K562 (cell line): ENCODE measurements around the gene MYOM1. TPM values are rescaled to one million over a fixed set of nuclear protein-coding genes. Genes with fewer than 3 reads are reported as not detected.

Experiments
- ETV6 ChIP-seq, 3 experiments: fragments of 150-350 bp in 1 of 3; sonication (generic) in 1 of 3; formaldehyde crosslinking in 1 of 3; IDR thresholded peaks; 2 replicates each; pipeline versions ENCODE4 v1.6.1 to v1.8.0; 2014 to 2022; ENCODE audit warnings: borderline replicate concordance in 2 of 3, low read depth in 2 of 3, antibody characterized with exemption in 1 of 3, low read length in 1 of 3, mild to moderate bottlenecking in 1 of 3, missing genetic modification reagents in 1 of 3
- FOXM1 ChIP-seq, 2 experiments: fragments of 450-650 bp in 1 of 2; sonication (generic) in 1 of 2; formaldehyde crosslinking in 1 of 2; IDR thresholded peaks; 2 replicates each; pipeline versions ENCODE4 v1.6.1 to v1.9.0; 2017 to 2022; ENCODE audit warnings: low read depth in 2 of 2, mild to moderate bottlenecking in 2 of 2, missing genetic modification reagents in 1 of 2, moderate library complexity in 1 of 2
- HDAC6 ChIP-seq: IDR thresholded peaks from 2 replicates; pipeline ENCODE4 v1.6.1; 2012; ENCODE audit warnings: low read depth, mild to moderate bottlenecking, control low read depth, inconsistent platforms, low read length, moderate library complexity
- JUNB ChIP-seq: fragments of 450-650 bp; formaldehyde crosslinking; conservative IDR thresholded peaks from 2 replicates; pipeline ENCODE4 v1.4.0; 2020; ENCODE audit warnings: mild to moderate bottlenecking
- KDM1A ChIP-seq, 2 experiments: fragments of 450-650 bp; IDR thresholded peaks; 2 replicates each; pipeline ENCODE4 v1.6.1; 2016; ENCODE audit warnings: mild to moderate bottlenecking in 2 of 2
- MCM7 ChIP-seq, 2 experiments: fragments of 450-650 bp; IDR thresholded peaks; 2 replicates each; pipeline ENCODE4 v1.6.1; 2016 to 2018
- SIX5 ChIP-seq, 2 experiments: IDR thresholded peaks; 2 replicates each; pipeline ENCODE4 v1.6.1; 2011; ENCODE audit warnings: low read length in 2 of 2, borderline replicate concordance in 1 of 2, low read depth in 1 of 2, mild to moderate bottlenecking in 1 of 2, moderate library complexity in 1 of 2; ENCODE audit not compliant: insufficient read depth in 1 of 2
- ZEB2 ChIP-seq: fragments of 450-650 bp; IDR thresholded peaks from 2 replicates; pipeline ENCODE4 v1.6.1; 2016
- ZFP30 ChIP-seq: fragments of 250-450 bp; sonication (Bioruptor Pico); IDR thresholded peaks from 2 replicates; pipeline ENCODE4 v1.8.0; 2022; ENCODE audit warnings: moderate library complexity, mild to moderate bottlenecking, inconsistent platforms, borderline replicate concordance
- ZNF3 ChIP-seq: fragments of 250-450 bp; sonication (Bioruptor Pico); IDR thresholded peaks from 2 replicates; pipeline ENCODE4 v1.5.0; 2021; ENCODE audit warnings: mild to moderate bottlenecking, moderate library complexity
- ZNF445 ChIP-seq: fragments of 250-450 bp; sonication (Bioruptor Pico); IDR thresholded peaks from 2 replicates; pipeline ENCODE4 v1.4.0; 2020; ENCODE audit warnings: low read depth, mild to moderate bottlenecking, moderate library complexity
- polyA plus RNA-seq, 8 experiments: library from polyadenylated mRNA; depleted of rRNA in 4 of 8; stranded (reverse) in 5 of 8; unstranded in 3 of 8; fragments of >200 nt; fragmentation: Nextera tagmentation in 2 of 8; fragmentation: Illumina TruSeq in 1 of 8; extraction: Ambion mirVana in 2 of 8; extraction: Trizol in 1 of 8; gene quantifications; 2 replicates each; pipeline versions ENCODE4 v1.2.1 to v1.2.3, GENCODE V29; 2011 to 2014; ENCODE audit warnings: inconsistent platforms in 1 of 8, missing spikeins in 1 of 8
- total RNA-seq, 7 experiments: library from RNA; depleted of rRNA in 6 of 7; stranded (reverse); fragments of >200 nt in 6 of 7; fragmentation: Illumina TruSeq in 2 of 7; extraction: Trizol in 2 of 7; gene quantifications; 2 replicates each; pipeline versions ENCODE4 v1.2.1 to v1.2.3, GENCODE V29; 2011 to 2021; ENCODE audit warnings: low replicate concordance in 1 of 7
- TF ChIP-seq, protein P1 (sequence below): fragments of 450-650 bp; IDR thresholded peaks from 2 replicates; pipeline ENCODE4 v1.6.1; 2016; ENCODE audit warnings: antibody characterized with exemption
- TF ChIP-seq, protein P2 (sequence below), 2 experiments: fragments of 450-650 bp; formaldehyde crosslinking in 1 of 2; IDR thresholded peaks; 2 replicates each; pipeline versions ENCODE4 v1.4.0 to v1.6.1; 2014 to 2020; ENCODE audit warnings: mild to moderate bottlenecking in 2 of 2, borderline replicate concordance in 1 of 2, low read depth in 1 of 2
- TF ChIP-seq, protein P3 (sequence below): fragments of 250-450 bp; sonication (Bioruptor Pico); IDR thresholded peaks from 2 replicates; pipeline ENCODE4 v1.5.0; 2021
- TF ChIP-seq, protein P4 (sequence below): fragments of 250-450 bp; sonication (Bioruptor Pico); IDR thresholded peaks from 2 replicates; pipeline ENCODE4 v1.4.0; 2020; ENCODE audit warnings: borderline replicate concordance

Gene MYOM1
- total and polyA plus RNA-seq, 9 of the 15 experiments (the other 6 are each of a cell fraction or from before 2014, with no cell fraction given) = 0.01 to 0.62 (median 0.25) TPM

DNA sequence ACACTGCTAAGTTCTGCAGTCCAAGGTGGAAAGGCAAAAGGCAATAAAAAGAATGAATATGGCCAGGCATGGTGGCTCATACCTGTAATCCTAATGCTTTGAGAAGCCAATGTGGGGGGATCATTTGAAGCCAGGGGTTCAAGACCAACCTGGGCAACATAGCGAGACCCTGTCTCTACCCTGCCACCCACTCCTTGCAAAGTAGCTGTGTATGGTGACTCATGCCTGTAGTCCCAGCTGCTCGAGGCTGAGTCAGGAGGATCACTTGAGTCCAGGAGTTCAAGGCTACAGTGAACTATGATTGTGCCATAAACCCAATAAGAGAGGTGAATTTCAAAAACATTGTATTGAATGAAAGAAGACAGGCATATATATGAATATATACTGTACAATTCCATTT lies 44.6 kb upstream of the MYOM1 start (continued):
- TF ChIP-seq, protein P1, sequence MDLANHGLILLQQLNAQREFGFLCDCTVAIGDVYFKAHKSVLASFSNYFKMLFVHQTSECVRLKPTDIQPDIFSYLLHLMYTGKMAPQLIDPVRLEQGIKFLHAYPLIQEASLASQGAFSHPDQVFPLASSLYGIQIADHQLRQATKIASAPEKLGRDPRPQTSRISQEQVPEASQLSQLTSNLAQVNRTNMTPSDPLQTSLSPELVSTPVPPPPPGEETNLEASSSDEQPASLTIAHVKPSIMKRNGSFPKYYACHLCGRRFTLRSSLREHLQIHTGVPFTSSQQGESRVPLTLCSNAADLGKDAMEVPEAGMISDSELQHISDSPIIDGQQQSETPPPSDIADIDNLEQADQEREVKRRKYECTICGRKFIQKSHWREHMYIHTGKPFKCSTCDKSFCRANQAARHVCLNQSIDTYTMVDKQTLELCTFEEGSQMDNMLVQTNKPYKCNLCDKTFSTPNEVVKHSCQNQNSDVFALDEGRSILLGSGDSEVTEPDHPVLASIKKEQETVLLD = no peak
- no peak for TF ChIP-seq ZEB2
- no peak for TF ChIP-seq ZNF3 (CRISPR knock-in tag)
- TF ChIP-seq, protein P2, sequence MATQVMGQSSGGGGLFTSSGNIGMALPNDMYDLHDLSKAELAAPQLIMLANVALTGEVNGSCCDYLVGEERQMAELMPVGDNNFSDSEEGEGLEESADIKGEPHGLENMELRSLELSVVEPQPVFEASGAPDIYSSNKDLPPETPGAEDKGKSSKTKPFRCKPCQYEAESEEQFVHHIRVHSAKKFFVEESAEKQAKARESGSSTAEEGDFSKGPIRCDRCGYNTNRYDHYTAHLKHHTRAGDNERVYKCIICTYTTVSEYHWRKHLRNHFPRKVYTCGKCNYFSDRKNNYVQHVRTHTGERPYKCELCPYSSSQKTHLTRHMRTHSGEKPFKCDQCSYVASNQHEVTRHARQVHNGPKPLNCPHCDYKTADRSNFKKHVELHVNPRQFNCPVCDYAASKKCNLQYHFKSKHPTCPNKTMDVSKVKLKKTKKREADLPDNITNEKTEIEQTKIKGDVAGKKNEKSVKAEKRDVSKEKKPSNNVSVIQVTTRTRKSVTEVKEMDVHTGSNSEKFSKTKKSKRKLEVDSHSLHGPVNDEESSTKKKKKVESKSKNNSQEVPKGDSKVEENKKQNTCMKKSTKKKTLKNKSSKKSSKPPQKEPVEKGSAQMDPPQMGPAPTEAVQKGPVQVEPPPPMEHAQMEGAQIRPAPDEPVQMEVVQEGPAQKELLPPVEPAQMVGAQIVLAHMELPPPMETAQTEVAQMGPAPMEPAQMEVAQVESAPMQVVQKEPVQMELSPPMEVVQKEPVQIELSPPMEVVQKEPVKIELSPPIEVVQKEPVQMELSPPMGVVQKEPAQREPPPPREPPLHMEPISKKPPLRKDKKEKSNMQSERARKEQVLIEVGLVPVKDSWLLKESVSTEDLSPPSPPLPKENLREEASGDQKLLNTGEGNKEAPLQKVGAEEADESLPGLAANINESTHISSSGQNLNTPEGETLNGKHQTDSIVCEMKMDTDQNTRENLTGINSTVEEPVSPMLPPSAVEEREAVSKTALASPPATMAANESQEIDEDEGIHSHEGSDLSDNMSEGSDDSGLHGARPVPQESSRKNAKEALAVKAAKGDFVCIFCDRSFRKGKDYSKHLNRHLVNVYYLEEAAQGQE (IDR thresholded peaks at IDR 0.05; ENCODE audit: borderline replicate concordance) = no peak; the same call in 1 of the 2 replicates
- TF ChIP-seq, protein P2 (CRISPR knock-in tag; IDR thresholded peaks at IDR 0.05; ENCODE audit: low read depth) = no peak
- TF ChIP-seq SIX5 (IDR thresholded peaks at IDR 0.05; ENCODE audit: borderline replicate concordance in 1 of 2, insufficient read depth in 1 of 2, low read depth in 1 of 2, low read length in 2 of 2) = no peak
- no peak for TF ChIP-seq HDAC6
- no peak for TF ChIP-seq FOXM1 (IDR thresholded peaks at IDR 0.05; ENCODE audit: low read depth)
- no peak for TF ChIP-seq FOXM1 (CRISPR knock-in tag; IDR thresholded peaks at IDR 0.05; ENCODE audit: low read depth)
- TF ChIP-seq MCM7 (IDR thresholded peaks at IDR 0.05) = no peak
- no peak for TF ChIP-seq ETV6 (IDR thresholded peaks at IDR 0.05; ENCODE audit: borderline replicate concordance in 1 of 2, low read depth in 2 of 2, low read length in 1 of 2)
- TF ChIP-seq ETV6 (CRISPR knock-in tag; IDR thresholded peaks at IDR 0.05; ENCODE audit: borderline replicate concordance) = no peak
- TF ChIP-seq KDM1A (IDR thresholded peaks at IDR 0.05) = peak in 1 of 2 experiments; percentile 51; a peak in 3 of 4 replicates
- TF ChIP-seq, protein P3, sequence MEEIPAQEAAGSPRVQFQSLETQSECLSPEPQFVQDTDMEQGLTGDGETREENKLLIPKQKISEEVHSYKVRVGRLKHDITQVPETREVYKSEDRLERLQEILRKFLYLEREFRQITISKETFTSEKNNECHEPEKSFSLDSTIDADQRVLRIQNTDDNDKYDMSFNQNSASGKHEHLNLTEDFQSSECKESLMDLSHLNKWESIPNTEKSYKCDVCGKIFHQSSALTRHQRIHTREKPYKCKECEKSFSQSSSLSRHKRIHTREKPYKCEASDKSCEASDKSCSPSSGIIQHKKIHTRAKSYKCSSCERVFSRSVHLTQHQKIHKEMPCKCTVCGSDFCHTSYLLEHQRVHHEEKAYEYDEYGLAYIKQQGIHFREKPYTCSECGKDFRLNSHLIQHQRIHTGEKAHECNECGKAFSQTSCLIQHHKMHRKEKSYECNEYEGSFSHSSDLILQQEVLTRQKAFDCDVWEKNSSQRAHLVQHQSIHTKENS (CRISPR knock-in tag) = no peak
- no peak for TF ChIP-seq ZNF445 (CRISPR knock-in tag)
- TF ChIP-seq, protein P4, sequence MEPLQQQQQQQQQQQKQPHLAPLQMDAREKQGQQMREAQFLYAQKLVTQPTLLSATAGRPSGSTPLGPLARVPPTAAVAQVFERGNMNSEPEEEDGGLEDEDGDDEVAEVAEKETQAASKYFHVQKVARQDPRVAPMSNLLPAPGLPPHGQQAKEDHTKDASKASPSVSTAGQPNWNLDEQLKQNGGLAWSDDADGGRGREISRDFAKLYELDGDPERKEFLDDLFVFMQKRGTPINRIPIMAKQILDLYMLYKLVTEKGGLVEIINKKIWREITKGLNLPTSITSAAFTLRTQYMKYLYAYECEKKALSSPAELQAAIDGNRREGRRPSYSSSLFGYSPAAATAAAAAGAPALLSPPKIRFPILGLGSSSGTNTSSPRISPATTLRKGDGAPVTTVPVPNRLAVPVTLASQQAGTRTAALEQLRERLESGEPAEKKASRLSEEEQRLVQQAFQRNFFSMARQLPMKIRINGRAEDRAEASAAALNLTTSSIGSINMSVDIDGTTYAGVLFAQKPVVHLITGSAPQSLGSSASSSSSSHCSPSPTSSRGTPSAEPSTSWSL (CRISPR knock-in tag) = no peak
- no peak for TF ChIP-seq ZFP30 (CRISPR knock-in tag)
- TF ChIP-seq JUNB = 0 out of 2 replicates have a peak, but pooled peaks have one; percentile 25
